ENCODE results near the gene CARF.

GRCh38 chr2:203003716-203004115, 91.6 kb downstream of the CARF start:
- TF ChIP-seq CTCF (conservative IDR thresholded peaks at IDR 0.05; ENCODE audit: low read length) (no peak), EZH2phosphoT487 (IDR thresholded peaks at IDR 0.05; ENCODE audit: borderline replicate concordance, low read depth, low read length) (no peak)
